ACC112 (cell line): Measurements from ENCODE around the gene MYT1.
"Not testable (repeated sequence)": the region's sequence is repeated elsewhere in the genome, so short reads cannot be mapped to it uniquely, and the experiment has no call there.

ENCODE experiments used
- H2AFZ ChIP-seq: fragments of 200-600 bp; sonication (generic); one replicate; pipeline ENCODE4 v1.6.0; 2017; ENCODE audit warnings: antibody characterized with exemption, low read length; ENCODE audit not compliant: unreplicated experiment
- H3K27ac ChIP-seq: fragments of 200-600 bp; sonication (generic); 2 replicates; pipeline ENCODE4 v1.5.1; 2014; ENCODE audit warnings: low read depth, mild to moderate bottlenecking, antibody characterized with exemption, low read length, moderate library complexity
- H3K27me3 ChIP-seq: fragments of 200-600 bp; sonication (generic); 2 replicates; pipeline ENCODE4 v1.6.1; 2014; ENCODE audit warnings: mild to moderate bottlenecking, antibody characterized with exemption, low read length, moderate library complexity, mixed read lengths; ENCODE audit not compliant: insufficient read depth
- H3K36me3 ChIP-seq: fragments of 200-600 bp; sonication (generic); 2 replicates; pipeline ENCODE4 v1.6.1; 2016; ENCODE audit warnings: mild to moderate bottlenecking, antibody characterized with exemption, low read length, moderate library complexity, mixed read lengths; ENCODE audit not compliant: insufficient read depth
- H3K4me1 ChIP-seq: fragments of 200-600 bp; sonication (generic); one replicate; pipeline ENCODE4 v1.6.1; 2016; ENCODE audit warnings: low read length, mixed read lengths; ENCODE audit not compliant: insufficient read depth, unreplicated experiment, control insufficient read depth
- H3K4me3 ChIP-seq: fragments of 200-600 bp; sonication (generic); 2 replicates; pipeline ENCODE4 v1.5.1; 2014; ENCODE audit warnings: mild to moderate bottlenecking, low read depth, low read length
- H3K79me2 ChIP-seq: fragments of 200-600 bp; sonication (generic); one replicate; pipeline ENCODE4 v1.6.0; 2016; ENCODE audit warnings: low read length; ENCODE audit not compliant: control insufficient read depth, unreplicated experiment, insufficient read depth

MYT1 gene

DNA sequence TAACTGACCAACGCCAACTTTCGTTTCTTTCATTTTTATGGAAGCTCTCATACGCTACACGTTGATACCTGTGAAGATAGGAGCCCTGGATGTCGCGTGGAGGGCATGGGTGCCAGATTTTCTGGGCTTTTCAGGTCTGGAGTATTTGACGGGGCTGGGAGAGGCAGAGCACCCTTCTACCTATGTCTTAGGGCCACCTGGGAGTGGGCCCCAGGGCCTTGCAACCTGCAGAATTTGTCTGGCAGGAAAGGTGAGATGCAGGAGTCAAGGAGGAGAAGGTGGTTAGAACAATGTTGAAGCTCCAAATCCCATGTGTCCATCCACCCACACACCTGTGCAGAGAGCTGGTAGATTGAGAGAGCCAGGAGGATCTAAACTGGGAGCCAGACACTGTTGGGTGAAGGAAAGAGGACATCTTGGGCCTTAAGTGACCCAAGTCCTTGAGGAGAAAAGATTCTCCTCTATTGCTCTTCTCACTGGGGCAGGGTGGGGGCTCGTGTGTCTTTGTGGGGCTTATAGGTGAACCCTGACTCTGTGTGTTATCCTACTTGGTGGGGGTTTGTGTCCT lies 63.9 kb downstream of the MYT1 start:
- no peaks in the 10 kb centered on the region for H3K36me3 ChIP-seq
- H2AFZ ChIP-seq: no peak overlapping the region
- H3K79me2 ChIP-seq: no peaks in the 10 kb centered on the region
- no peaks in the 10 kb centered on the region for H3K27me3 ChIP-seq
- peaks cover 17% of the 10 kb centered on the region for H3K4me1 ChIP-seq
- H3K4me3 ChIP-seq: no peak overlapping the region
- H3K27ac ChIP-seq: no peak overlapping the region

DNA sequence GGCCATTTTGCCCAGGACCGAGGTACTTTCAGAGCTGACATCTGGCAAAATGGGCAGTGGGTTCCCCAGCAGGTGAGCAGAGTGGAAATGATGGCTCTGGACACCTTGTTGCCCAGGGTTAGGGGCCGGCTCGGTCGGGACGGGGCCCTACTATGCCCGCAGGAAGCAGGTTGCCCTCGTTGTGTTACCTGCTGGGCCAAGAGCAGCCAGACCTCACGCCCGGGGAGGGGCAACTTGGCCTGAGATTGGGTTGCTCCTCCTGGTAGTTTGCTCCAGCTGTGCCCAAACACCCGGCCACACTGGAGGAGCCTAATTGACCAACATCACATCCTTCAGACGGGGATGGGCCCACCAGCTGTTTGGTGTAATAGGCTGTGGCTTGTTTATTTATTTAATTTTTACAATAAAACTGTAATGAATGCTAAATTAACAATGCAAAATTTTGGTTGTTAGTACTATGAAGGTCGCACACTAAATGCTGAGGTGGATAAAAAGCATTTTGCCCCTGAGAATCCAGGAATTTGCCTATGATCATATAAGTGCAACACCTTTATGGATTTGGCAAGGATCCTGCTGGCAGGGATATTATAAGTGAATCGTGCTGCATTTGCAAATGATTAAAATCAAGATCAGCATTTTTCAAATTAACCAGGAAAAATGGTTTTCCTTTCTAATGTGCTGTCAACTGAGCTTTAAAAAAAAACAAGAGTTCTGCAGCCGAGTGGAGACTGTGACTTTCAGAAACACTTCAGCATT lies 64.7 kb downstream of the MYT1 start:
- Histone ChIP-seq H3K27ac (no peak overlapping the region), H3K4me3 (no peak overlapping the region), H3K27me3 (no peaks in the 10 kb centered on the region), H2AFZ (no peak overlapping the region), H3K36me3 (no peaks in the 10 kb centered on the region), H3K79me2 (no peaks in the 10 kb centered on the region), H3K4me1 (peaks cover 12% of the 10 kb centered on the region)

- Histone ChIP-seq H3K4me1 (peaks cover 6% of the 10 kb centered on the region), H2AFZ (no peak overlapping the region), H3K27me3 (no peaks in the 10 kb centered on the region), H3K36me3 (no peaks in the 10 kb centered on the region), H3K27ac (no peak overlapping the region), H3K79me2 (no peaks in the 10 kb centered on the region), H3K4me3 (no peak overlapping the region)
These were observed 65.3 kb downstream of the MYT1 start for GRCh38 chr20:64229507-64230061.

- Histone ChIP-seq H3K36me3 (no peaks in the 10 kb centered on the region), H3K4me3 (no peak overlapping the region), H3K27me3 (no peaks in the 10 kb centered on the region), H2AFZ (no peak overlapping the region), H3K27ac (no peak overlapping the region), H3K79me2 (no peaks in the 10 kb centered on the region), H3K4me1 (no peaks in the 10 kb centered on the region)
These were observed 66.4 kb downstream of the MYT1 start for GRCh38 chr20:64230461-64231145.

- no peak overlapping the region for H3K27ac ChIP-seq
- no peak overlapping the region for H3K4me3 ChIP-seq
- no peak overlapping the region for H2AFZ ChIP-seq
- no peaks in the 10 kb centered on the region for H3K4me1 ChIP-seq
- no peaks in the 10 kb centered on the region for H3K36me3 ChIP-seq
- no peaks in the 10 kb centered on the region for H3K27me3 ChIP-seq
- H3K79me2 ChIP-seq: no peaks in the 10 kb centered on the region
These were observed 67.6 kb downstream of the MYT1 start for GRCh38 chr20:64231621-64232550.

DNA sequence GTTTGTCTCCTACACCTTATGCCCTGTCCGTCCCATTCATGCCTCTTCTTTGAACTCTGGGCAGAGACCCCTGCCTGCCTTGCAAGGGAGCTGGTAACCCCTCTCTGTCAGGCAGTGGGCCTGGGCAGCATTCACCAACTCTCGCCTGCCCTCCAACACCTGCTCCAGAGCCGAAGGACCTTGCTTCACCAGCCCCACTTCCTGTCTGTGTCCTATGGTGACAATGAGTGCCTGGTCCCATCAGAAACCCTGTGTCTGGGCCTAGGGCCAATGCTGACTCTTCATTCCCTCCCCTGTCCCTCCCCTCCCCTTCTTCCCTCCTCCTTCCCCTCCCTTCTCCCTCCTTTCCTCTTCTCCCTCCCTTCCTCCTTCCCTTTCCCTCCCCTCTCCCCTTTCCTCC lies 68.5 kb downstream of the MYT1 start:
- Histone ChIP-seq H3K27me3 (no peaks in the 10 kb centered on the region), H3K4me1 (no peaks in the 10 kb centered on the region), H3K27ac (no peak overlapping the region), H3K36me3 (no peaks in the 10 kb centered on the region), H3K4me3 (no peak overlapping the region), H2AFZ (no peak overlapping the region), H3K79me2 (no peaks in the 10 kb centered on the region)

- Histone ChIP-seq H3K27me3 (no peaks in the 10 kb centered on the region), H3K4me3 (no peak overlapping the region), H2AFZ (no peak overlapping the region), H3K79me2 (no peaks in the 10 kb centered on the region), H3K36me3 (no peaks in the 10 kb centered on the region), H3K27ac (no peak overlapping the region), H3K4me1 (no peaks in the 10 kb centered on the region)
These were observed 69.5 kb downstream of the MYT1 start for GRCh38 chr20:64233725-64234124.

DNA sequence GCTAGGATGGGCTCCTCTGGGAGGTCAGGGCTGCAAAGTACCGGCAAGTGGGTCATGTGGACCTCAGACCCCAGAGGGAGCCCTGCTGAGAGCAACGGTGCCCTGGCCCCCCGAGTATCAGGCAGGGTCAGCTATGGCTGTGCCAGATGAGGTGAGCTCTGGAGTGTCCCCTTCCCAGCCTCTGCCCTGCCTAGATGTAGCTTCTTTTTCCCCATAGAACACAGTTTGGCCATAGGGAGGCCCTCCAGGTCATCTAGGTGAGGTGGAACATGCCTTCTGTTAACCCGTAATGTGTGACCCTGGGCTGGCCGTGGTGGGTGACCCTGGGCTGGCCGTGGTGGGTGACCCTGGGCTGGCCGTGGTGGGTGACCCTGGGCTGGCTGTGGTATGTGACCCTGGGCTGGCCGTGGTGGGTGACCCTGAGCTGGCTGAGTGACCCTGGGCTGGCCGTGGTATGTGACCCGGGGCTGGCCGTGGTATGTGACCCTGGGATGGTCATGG lies 70.1 kb downstream of the MYT1 start:
- Histone ChIP-seq H3K36me3 (no peaks in the 10 kb centered on the region), H3K4me3 (no peak overlapping the region), H2AFZ (no peak overlapping the region), H3K79me2 (no peaks in the 10 kb centered on the region), H3K4me1 (no peaks in the 10 kb centered on the region), H3K27ac (no peak overlapping the region), H3K27me3 (no peaks in the 10 kb centered on the region)

DNA sequence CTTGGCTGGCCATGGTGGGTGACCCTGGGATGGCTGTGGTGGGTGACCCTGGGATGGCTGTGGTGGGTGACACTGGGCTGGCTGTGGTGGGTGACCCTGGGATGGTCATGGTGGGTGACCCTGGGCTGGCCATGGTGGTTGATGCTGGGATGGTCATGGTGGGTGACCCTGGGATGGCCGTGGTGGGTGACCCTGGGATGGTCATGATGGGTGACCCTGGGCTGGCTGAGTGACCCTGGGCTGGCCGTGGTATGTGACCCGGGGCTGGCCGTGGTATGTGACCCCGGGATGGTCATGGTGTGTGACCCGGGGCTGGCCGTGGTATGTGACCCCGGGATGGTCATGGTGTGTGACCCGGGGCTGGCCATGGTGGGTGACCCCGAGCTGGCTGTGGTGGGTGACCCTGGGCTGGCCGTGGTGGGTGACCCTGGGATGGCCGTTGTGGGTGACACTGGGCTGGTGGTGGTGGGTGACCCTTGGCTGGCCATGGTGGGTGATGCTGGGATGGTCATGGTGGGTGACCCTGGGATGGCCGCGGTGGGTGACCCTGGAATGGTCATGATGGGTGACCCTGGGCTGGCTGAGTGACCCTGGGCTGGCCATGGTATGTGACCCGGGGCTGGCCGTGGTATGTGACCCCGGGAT lies 70.8 kb downstream of the MYT1 start:
- H3K4me1 ChIP-seq, H3K79me2 ChIP-seq, H2AFZ ChIP-seq, H3K36me3 ChIP-seq, H3K4me3 ChIP-seq, H3K27ac ChIP-seq, H3K27me3 ChIP-seq: not testable (repeated sequence)
